ENCODE results near the gene CRHR2.

Gene CRHR2

GRCh38 chr7:30674876-30675275 lies 7.4 kb downstream of the CRHR2 start:
- no peak for DNase-seq

- no peak for DNase-seq
Measured at GRCh38 chr7:30674420-30674819, 7.8 kb downstream of the CRHR2 start.

GRCh38 chr7:30671793-30672465 lies 10.3 kb downstream of the CRHR2 start:
- DNase-seq, result no peak

GRCh38 chr7:30668102-30668501 lies 14.2 kb downstream of the CRHR2 start:
- DNase-seq, result no peak

- DNase-seq, result no peak
Measured at GRCh38 chr7:30667172-30667571, 15.1 kb downstream of the CRHR2 start.

GRCh38 chr7:30665449-30665848 lies 16.8 kb downstream of the CRHR2 start:
- no peak for DNase-seq

GRCh38 chr7:30665043-30665442 lies 17.2 kb downstream of the CRHR2 start:
- DNase-seq, result no peak

- DNase-seq, result no peak
Measured at GRCh38 chr7:30664184-30664885, 17.9 kb downstream of the CRHR2 start.

GRCh38 chr7:30663414-30663813 lies 18.8 kb downstream of the CRHR2 start:
- no peak for DNase-seq

- DNase-seq, result no peak
Measured at GRCh38 chr7:30662431-30662939, 19.8 kb downstream of the CRHR2 start.

GRCh38 chr7:30661926-30662325 lies 20.3 kb downstream of the CRHR2 start:
- DNase-seq, result no peak

- no peak for DNase-seq
Measured at GRCh38 chr7:30660331-30661255, 21.7 kb downstream of the CRHR2 start.

GRCh38 chr7:30659312-30659711 lies 22.9 kb downstream of the CRHR2 start:
- no peak for DNase-seq

GRCh38 chr7:30658479-30659074 lies 23.7 kb downstream of the CRHR2 start:
- no peak for DNase-seq

- no peak for DNase-seq
Measured at GRCh38 chr7:30657131-30657530, 25.1 kb downstream of the CRHR2 start.

GRCh38 chr7:30656006-30656957 lies 26.0 kb downstream of the CRHR2 start:
- no peak for DNase-seq

- DNase-seq, result no peak
Measured at GRCh38 chr7:30655096-30655970, 26.9 kb downstream of the CRHR2 start.

- no peak for DNase-seq
Measured at GRCh38 chr7:30654296-30655090, 27.8 kb downstream of the CRHR2 start.

GRCh38 chr7:30652698-30653641 lies 29.3 kb downstream of the CRHR2 start:
- no peak for DNase-seq
